NCI-H2029 (cell line): ENCODE data around the gene UBE2D2.
A peak's percentile ranks its signal among the peaks of the same experiment; 100 is the strongest.

Source experiments
- DNase-seq: peaks from one replicate; lab custom pipeline; 2025; lab: John Stamatoyannopoulos, UW

UBE2D2 gene

DNA sequence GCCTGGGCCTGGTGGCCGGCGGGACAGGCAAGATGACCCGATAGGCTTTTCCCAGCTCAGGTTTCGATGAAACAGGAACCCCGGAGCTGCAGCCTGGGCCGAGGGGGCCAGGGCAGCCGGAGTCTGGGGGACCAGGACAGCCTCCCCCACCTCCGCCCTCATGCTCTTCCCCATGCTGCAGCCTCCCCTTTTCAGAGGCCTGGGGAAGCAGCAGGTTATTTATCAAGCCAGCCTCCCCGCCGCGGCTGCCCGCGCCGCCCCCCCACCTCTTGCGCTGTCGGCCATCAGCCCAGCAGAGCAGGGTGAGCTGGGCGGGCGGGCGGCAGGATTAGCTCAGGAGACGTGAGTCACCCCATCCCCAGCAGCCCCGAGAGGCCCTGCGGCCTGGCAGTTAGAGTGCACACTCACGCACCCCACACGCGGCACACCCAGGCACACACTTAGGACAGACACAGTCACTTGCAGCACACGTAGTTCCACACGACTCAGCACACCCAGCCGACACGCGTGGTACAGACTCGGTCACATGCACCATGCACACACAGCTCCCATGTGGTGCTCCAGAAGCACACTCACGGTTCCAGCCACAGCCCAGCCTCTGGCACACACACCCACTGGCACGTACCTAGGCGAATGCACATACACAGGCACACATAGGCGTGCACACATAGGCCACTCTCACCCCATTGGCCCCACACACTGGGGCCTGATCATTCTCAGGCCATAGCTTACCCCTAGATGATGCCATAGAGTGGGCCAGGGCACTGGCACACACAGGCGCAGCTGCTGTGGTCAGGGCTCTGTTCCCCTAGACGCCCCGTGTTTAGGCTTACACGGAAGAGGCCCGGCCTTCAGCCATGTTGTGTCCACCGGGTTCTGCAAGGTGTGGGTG, 100.0 kb downstream of the UBE2D2 start:
- DNase-seq = no peak

GRCh38 chr5:139662617-139663016, 101.5 kb downstream of the UBE2D2 start:
- DNase-seq = no peak

GRCh38 chr5:139663207-139664085, 102.3 kb downstream of the UBE2D2 start:
- DNase-seq = no peak

GRCh38 chr5:139664086-139664693, 103.1 kb downstream of the UBE2D2 start:
- DNase-seq = no peak

DNA sequence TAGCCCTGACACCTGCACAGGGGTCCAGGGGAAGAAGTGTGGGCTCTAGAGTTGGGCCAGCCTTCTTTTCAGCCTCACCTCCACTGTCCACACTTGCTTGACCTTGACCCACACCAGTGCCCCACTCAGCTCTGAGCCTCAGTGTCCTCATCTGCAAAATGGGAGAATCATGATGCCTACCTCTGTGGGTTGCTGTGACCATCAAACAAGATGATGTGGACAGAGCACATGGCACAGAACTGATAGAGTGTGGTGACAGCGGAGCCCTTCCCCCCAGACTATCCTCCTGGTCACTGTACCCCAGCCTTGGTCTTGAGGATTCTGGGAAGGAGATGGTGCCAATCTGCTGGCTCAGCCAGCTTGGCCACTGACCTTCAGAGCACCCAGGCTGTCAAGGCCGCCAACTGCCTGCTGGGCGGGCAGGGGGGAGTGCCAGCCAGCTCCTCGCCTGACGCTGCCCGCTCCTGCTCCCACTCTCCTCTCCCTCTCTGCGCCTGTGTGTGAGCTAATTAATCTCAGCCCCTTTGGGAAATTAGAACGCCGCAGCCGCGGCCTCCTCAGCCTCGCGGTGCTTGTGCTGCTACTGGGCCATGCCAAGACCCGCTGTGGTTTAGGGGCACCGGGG, 103.7 kb downstream of the UBE2D2 start:
- DNase-seq = no peak

GRCh38 chr5:139665626-139666025, 104.5 kb downstream of the UBE2D2 start:
- DNase-seq = no peak

- no peak for DNase-seq
Observed at GRCh38 chr5:139666551-139666950, 105.4 kb downstream of the UBE2D2 start.

DNA sequence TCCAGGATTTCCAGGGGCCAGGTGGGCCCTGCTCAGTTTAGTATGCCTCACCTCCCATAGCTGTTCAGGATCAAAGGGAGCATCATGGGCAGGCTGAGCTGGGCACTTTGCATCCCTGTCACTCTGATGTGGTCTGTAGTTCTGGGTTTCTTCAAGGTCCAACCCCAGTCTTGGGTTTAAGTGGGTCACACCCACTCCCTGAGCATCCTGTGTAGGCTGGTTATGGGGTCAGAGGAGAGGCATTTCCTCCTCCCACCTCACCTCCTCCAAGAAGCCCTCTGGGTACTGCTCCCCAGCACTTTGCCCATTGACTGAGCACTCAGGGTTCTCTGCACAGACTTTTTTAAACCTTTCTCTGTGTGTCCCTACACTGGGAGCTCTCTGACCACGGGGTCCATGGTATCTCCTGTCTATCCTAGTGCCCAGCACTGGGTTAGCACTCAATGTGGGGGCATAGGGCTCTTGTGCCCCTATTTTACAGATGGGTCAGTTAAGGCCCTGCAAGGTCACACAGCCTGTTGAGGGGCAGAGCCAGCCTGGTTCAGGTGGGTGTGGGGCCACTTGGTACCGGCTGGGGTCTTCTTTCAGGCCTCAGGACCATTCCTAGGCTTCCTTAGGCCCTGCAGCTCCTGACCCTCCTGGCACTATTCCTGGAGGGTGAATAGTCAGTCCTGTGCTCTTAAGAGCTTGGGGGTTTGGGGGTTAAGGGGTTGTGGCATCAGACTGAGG, 106.0 kb downstream of the UBE2D2 start:
- no peak for DNase-seq

GRCh38 chr5:139667730-139668063, 106.6 kb downstream of the UBE2D2 start:
- DNase-seq = no peak

DNA sequence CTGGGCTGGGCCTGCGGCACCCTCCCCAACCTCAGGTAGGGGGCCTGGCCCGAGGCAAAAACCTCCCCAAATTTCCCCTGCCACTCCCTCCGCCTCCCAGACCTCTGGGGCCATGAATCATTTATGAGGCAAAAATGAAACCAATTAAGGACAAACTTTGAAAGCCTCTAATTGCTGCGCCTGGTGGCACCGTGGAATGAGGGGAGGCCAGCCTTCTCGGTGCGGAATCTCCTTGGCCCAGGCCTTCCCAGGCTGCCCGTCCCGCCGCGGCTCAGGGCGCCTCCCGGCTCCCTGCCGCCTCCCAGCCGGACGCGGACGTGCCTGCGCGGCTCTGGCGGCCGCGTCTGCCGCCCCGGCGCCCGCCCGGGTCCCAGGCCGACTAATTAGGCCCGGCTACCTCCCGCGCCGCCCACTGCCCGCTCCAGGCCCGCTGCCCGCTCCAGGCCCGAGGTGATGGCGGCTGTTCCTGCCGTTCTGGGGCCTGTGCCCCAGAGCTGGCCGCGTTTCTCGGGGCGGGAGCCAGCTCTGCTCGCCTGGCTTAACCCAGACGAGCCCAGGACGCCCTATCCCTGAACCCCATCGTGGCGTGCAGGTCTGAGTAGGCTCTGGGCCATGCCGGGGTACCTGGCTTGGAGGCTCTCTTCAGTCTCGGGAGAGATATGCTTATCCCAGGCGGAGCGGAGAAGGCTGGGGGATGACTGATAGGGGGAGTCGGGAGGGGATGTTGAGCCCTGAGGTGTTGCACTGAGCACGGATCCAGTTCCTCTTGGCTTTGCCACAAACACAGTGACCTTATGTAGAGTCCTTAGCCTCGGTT, 107.1 kb downstream of the UBE2D2 start:
- DNase-seq = no peak

DNA sequence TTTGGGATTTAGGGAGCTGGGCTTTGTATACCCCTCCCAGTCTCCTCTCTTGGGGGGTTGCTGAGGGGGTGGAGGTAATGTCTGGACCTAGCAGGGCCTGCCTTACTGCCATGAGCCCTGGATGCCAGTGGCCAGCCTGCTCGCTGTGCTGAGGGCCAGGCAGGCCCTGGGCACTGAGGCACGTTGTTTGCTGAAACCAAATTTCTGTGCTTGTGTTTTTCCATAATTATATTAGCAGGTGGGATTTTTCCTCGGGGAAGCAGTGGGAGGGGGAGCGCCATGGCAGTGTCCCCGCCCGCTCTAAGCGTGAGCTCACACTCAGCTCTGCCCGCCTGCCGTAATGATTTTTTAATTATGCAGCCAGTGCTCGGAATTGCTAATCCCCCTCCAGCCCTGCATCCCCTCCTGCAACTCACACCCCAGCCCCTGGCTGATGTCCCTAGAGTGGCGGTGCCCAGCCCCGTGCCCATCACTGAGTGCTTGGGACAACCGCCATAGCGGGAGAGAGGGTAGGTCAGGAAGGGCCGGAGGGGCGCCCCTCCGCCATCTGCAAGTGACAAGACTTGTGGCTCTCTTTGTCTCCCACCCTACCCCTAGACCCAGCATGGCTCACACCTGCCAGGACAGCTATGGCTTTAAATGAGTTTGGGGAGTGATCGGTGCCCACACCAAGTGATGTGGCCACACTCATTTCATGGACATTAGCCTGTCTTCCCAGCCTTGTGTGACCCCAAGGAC, 108.0 kb downstream of the UBE2D2 start:
- DNase-seq = no peak

- DNase-seq = no peak
Observed at GRCh38 chr5:139669662-139670368, 108.7 kb downstream of the UBE2D2 start.

DNA sequence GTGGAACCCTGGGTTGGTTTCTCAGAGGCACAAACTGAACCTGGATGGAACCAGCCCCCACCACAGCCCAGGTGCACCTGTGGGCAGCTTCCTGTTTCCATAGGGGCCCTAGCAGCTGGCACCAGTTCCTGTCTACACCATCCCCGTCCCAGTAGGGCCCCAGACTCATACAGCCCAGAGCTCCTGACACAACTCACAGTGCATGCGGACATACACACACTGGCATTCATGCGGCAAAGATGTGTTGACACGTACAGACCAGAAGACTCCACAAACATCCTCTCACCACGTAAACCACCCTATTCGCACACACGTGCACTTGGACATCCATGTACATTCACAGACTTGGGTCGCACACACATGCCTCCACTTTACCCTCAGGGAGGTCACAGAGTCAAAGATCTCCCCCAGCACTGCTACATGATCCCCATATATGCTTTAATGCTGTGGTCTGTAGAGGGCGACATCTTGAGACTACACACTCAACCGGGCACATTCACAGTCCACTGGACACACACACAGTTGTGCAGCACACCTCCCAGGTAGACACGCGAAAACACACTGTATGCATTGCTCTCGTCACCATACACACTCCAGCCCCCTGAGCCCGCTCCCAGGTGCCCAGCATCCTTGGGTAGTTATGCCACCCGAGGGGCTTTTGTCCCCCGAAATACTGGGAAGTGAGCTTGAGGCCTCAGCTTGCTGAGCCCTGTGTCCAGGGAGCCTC, 109.4 kb downstream of the UBE2D2 start:
- peak; percentile 69 for DNase-seq

DNA sequence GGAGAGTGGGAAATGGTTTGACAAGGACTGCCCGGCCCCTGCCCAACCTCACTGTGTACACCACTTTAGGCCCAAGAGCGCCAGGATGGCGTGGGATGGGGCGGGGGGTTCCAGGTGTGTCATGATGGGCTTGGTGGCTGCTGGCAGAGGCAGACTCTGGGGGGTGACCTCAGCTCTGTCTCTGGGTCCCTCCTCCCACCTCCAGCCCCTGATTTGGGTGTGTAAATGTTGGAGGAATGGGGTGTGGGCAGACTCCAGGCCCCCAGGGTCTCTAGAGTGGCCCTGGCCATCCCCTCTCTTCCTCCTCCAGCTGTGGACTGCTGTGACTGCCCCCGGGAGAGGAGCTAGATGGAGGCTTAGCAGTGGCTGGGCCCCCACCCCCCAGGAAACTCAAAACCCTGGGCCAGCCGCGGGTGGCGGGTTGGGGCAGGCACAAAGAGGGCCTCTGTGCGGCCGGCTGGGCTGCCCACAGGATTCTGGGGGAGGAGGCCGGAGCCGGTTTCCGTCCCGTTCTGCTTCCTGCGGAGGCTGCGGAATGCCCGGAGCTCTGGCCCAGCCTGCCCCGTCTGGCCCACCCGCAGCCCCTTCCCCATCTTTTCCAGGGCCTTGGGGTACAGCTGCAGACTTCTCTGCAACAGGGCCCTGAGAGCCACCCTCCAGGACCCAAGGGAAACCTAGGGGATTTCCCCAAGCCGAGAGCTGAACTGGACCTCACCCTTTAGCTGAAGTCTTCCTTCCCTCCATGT, 110.1 kb downstream of the UBE2D2 start:
- DNase-seq = no peak

DNA sequence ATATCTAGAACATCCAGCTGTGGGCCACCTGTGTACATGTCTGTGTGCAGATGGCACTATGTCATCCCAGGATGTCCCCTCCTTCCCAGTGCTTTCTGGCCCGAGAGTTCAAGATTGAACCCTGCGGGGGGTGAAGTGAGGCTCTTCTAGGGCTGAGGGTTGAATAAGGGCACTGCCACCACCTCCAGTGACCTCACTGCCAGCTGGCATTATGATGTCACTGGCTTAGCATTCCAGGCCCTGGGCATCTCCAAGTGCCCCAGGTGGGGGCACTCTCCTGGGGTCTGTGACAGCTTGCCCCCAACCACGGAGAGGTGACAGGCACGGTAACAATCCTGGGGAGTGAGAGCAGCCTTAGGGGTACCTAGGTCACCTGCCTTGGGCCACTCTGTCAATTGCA, 114.1 kb downstream of the UBE2D2 start:
- DNase-seq = no peak

DNA sequence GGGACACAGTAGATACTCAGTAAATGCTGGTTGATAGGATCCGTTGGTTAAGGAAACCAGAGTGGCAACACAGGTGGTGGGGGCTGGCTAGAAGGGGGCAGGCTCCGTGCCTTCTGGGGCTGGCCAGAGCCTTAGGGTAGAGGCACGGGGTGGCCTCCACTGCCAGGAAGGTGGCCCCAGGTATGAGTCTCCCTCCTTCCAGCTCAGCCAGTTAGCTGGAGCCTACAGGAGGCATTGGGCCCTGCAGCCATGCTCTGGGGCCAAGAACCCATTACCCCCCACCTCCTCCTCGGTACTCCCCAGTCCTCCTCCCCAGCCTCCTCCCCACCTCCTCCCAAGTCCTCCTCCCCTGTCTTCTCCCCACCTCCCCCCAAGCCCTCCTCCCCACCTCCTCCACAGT, 114.7 kb downstream of the UBE2D2 start:
- DNase-seq = no peak

GRCh38 chr5:139676406-139676805, 115.3 kb downstream of the UBE2D2 start:
- DNase-seq = no peak
